NK-92 treated with Interleukin-12 subunit alpha and Interleukin-12 subunit beta, amount 100 ng/mL, for 24 hours (cell line): ENCODE measurements around the gene DIAPH3.

Source experiments
- DNase-seq: peaks from one replicate; lab custom pipeline; 2025; lab: John Stamatoyannopoulos, UW

DIAPH3 gene

DNA sequence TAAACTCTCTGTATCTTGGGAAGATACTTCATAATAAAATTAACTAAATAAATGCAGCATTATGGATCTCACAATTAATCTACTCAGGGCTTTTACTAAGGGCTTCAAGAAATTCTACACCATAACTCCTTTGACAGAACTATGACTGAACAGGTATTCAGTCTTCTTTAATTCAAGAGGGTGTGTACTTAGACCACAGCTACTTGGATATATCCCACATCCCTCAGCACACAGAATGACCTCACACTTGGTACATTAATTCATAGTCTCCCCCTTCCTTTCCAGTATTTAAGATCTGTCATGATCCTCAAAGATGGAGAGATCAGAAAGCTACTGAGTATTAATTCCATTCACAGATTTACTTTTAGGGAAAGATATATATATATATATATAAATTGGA, 11.6 kb downstream of the DIAPH3 start:
- DNase-seq = no peak

DNA sequence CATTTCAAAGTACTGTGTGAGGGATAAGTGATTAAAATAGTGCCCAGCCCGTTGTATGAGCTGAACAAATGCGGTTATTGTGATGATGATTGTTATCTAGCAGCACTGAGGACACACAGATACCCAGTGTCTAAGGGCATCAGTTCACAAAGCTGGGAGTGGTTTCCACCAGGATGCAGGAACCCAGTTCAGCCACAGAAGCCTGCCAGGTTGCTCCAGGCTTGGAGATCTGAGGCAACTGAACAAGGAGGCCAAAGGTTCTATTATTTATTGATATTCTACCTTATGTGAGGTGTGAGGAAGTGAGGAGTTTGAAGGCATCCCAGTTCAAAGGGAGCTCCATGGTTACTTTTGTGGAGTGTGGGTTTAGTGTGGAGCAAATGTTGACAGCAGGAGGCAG, 13.2 kb downstream of the DIAPH3 start:
- DNase-seq = no peak

GRCh38 chr13:60148918-60149317, 14.8 kb downstream of the DIAPH3 start:
- DNase-seq = no peak

GRCh38 chr13:60147361-60147760, 16.4 kb downstream of the DIAPH3 start:
- no peak for DNase-seq

GRCh38 chr13:60146471-60146870, 17.3 kb downstream of the DIAPH3 start:
- no peak for DNase-seq

- no peak for DNase-seq
Measured at GRCh38 chr13:60143775-60144174, 20.0 kb downstream of the DIAPH3 start.

DNA sequence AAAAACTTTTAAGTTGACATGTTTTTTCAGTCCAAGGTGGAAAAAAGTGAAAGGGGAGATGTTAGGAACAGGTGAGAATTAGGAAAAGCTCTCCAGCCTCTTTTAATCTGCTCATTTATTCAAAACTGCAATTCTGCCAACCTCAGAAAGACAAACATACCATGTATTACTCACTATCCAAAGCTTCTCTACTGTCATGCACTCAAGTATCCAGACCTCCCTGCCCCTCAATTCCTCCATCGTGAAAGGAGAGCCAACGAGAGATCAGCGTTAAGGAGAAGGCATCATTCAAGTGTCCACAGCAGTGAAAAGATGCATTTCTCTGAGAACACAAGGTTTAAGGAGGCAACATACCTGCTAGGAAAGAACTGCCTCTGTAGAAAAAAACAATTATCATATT, 24.5 kb downstream of the DIAPH3 start:
- no peak for DNase-seq

GRCh38 chr13:60138674-60139073, 25.1 kb downstream of the DIAPH3 start:
- no peak for DNase-seq

DNA sequence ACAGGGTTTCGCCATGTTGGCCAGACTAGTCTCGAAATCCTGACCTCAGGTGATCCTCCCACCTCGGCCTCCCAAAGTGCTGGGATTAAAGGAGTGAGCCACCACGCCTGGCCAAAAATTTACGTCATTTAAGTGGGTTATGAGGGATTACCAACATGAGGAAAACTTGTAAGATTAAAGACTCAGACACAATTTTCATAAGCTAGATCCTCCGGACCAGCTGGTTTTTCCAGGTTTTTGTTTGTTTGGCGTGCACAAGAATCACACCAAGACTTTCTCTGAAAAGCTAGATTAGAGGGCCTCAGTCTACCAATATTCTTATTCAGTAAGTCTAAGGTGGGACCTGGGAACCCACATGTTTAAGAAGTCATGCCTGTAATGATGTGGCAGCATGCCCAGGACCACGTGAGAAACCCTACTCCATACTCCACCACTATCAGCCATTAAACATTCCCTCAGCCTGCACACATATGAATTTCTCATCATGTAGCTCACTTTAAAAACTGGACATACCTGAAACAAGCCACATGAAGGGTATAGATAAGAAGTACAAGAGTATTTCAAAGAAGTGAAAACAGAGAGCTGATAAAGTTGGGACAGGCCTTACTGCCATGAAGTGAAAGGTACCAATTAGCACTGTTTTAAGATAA, 25.7 kb downstream of the DIAPH3 start:
- no peak for DNase-seq

- DNase-seq = no peak
Measured at GRCh38 chr13:60135344-60135743, 28.4 kb downstream of the DIAPH3 start.

GRCh38 chr13:60134376-60134775, 29.4 kb downstream of the DIAPH3 start:
- DNase-seq = no peak

GRCh38 chr13:60121337-60121687, 42.4 kb downstream of the DIAPH3 start:
- DNase-seq = no peak

- DNase-seq = no peak
Measured at GRCh38 chr13:60120617-60121336, 43.0 kb downstream of the DIAPH3 start.

GRCh38 chr13:60118696-60119400, 44.9 kb downstream of the DIAPH3 start:
- DNase-seq = no peak

- no peak for DNase-seq
Measured at GRCh38 chr13:60114499-60115028, 49.2 kb downstream of the DIAPH3 start.

DNA sequence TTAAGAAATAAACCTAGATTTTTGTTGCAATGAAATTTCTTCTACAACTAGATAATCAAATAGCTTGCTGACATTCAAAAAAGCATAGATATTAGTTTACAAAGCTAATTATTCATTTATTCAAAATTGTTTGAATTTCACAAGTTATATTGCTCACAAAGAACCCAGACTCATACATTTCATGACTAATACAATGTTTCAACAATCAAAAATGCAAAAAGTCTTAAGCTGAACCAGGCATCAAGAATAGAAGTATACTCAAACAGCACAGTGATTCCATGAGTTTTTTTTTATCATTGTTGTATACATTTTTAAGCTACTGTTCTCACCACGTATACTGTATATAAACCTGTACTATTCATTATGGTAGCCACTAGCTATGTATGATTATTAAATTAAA, 51.0 kb downstream of the DIAPH3 start:
- no peak for DNase-seq

- no peak for DNase-seq
Measured at GRCh38 chr13:60111691-60112090, 52.0 kb downstream of the DIAPH3 start.

- no peak for DNase-seq
Measured at GRCh38 chr13:60109285-60109684, 54.4 kb downstream of the DIAPH3 start.

GRCh38 chr13:60108589-60108988, 55.1 kb downstream of the DIAPH3 start:
- no peak for DNase-seq

DNA sequence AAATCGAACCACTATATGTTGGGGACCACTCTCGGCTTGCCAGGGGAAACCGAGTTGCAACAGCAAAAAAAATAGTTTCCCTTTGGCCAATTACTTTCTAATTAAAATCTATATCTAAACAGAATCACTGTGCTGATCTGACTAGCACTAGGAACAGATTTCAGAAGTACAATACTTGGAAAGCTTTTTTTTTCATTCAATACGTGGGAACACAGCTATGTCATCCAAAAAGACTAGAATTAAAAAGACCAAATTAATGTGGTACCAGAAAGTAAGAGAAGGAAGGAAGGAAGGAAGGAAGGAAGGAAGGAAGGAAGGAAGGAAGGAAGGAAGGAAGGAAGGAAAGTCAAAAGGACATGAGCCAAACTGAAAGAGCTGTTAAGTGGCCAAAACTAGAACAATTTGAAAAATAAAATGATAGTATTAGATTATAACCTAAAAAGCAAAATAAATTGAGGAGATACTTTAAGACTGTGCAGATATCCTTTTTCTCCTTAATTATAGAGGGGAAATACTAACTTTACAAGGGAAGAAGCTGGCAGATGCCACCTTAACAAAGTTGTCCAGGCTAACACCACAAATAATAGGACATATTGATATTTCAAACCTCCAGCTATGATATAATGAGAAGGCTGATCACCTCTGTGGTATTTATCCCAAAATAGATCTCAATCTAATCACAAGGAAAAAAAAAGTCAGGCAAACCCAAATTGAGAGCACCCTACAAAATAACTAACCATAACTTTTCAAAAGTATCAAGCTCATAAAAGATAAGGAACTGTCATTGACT, 63.9 kb downstream of the DIAPH3 start:
- no peak for DNase-seq

GRCh38 chr13:60095300-60095699, 68.4 kb downstream of the DIAPH3 start:
- DNase-seq = no peak

DNA sequence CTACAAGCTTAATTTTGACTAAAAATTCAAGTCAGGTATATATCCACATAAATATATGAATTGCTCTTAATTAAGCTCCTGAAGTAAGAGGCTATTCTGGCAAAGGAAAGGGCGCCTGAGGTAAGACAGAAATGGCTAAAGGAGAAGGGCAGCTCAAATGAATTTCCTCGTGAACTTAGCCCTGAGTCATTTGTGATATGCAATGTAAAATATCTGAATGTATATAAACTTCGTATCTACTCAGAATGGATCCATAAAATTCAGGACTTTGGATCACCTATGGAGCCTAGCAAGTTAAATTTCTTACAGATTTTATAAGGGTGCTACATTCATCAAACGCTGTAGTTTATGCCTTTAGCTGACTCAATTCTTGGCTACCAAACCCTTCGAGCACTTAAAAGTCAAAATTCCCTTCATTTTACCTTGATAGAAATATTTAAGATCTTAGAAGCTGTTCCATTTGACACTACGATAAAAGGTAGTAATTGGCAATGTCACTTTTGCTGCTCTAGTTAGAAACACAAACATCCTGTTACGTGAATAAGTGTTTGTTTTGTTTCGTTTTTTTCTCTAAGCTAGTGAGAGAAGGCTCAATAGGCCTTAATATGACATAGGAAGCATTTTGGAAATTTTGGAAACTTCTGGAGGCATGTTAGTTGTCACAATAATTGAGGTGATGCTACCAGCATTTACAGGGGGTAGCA, 69.2 kb downstream of the DIAPH3 start:
- DNase-seq = no peak
